Measurements from ENCODE around the gene LOC101059915.
"Not testable (repeated sequence)": the region's sequence is repeated elsewhere in the genome, so short reads cannot be mapped to it uniquely, and the experiment has no call there.

LOC101059915 gene

DNA sequence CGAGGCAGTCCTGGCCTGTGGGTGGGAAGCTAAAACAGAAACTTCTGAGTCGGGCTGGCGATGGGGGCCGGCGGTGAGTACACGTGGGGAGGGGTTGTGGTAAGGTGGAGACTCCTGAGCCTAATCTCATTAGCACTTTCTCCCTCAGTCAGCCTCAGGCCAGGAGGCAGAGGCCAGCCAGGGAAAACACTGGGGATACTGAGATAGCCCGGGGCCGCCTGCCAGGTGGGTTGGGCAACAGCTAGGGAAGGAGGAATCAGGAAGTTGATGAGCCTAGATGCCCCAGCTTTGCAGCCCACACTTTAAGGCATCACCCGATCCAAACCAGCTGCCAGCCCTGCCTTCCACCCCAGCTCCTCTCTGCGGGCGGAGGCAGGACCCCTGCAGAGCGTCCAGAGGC, 49.0 kb downstream of the LOC101059915 start:
- H3K4me3 ChIP-seq (ENCODE audit: low read depth, low read length); DNase-seq (ENCODE audit: low read depth): not testable (repeated sequence)

DNA sequence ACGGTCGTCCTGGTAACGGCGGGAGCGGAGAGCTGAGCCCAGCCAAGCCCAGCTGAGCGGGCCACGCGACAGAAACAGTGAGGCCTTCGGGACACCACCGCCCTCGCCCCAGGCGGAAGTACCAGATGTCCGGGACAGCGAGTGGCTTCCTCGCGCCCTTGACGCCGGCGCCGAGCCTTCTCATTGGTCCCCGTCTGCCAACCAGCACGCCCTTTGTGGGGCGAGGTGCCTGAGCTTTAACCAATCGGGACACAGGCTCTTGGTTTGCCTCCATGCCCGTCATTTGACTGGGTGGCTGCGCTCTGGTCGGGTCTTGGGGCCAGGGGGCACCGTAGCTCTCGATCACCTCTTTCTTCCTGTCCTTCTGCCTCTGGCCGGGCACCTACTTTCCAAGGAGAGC, 50.8 kb downstream of the LOC101059915 start, which contains the start of gene CXorf49:
TSS of gene CXorf49 (minus strand) at position 101 of the 400 bp plus-strand sequence. CDS start 134 bp downstream, outside the sequence.
- not testable (repeated sequence) for DNase-seq (ENCODE audit: low read depth); H3K4me3 ChIP-seq (ENCODE audit: low read depth, low read length)

DNA sequence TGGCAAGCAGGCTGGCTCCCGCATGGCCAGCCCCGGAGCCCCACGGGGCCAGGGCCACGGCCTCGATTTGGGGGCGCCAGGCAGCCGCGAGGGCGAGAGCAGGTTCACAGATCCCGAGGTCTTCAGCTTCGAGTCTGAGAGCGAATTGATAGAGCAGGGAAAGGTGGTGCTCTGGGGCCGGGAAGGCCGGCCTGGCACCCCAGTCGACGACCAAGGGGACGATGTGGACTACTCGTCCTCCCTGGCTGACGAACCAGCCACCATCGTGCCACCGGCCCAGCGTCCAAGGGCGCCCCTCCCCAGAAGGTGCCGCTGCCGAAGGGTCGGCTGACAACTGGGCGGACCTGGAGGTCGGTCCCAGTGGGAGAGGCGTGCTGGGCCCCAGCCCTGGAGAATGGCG, 51.8 kb downstream of the LOC101059915 start:
- DNase-seq (ENCODE audit: low read depth); H3K4me3 ChIP-seq (ENCODE audit: low read depth, low read length): not testable (repeated sequence)

DNA sequence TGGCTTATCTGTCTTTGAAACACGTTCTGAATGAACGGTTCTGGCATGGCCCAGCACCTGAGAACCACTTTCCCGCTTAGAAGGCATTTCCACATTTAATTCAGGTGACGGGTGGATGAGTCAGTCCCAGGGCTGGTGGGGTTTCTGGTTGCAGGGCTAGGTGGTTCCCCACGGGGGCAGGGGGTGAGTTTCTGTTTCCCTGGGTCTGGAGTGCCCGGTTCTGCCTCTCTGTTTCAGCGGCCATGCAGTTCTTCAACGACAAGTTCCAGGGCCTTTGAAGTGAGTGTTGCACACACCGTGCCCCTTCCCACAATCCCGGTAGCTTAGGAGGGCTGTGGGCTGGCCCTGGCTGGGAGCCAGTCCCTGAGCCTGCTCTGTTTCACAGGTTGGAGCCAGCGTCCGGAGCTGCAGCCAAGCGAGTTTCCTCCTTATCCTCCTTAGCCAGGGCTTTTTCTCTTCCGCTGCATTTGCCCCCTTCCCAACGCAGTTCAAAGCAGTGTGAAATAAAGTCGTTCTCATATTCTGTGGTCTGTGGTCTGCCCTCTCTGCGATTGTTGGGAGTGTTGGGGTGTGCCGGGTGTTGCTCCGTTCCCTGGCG, 53.0 kb downstream of the LOC101059915 start:
- H3K4me3 ChIP-seq (ENCODE audit: low read depth, low read length); DNase-seq (ENCODE audit: low read depth): not testable (repeated sequence)

Data from LNCaP clone FGC (cell line).